AG04450 (cell line): ENCODE data around the gene CHCHD6. TPM values are rescaled to one million over a fixed set of nuclear protein-coding genes. Genes with fewer than 3 reads are reported as not detected.
A peak's percentile ranks its signal among the peaks of the same experiment; 100 is the strongest.

Experiments
- CTCF ChIA-PET: fragments of 300-600, 350-600 bp; formaldehyde crosslinking; extraction: SDS; loops from one replicate; lab custom pipeline; 2022; ENCODE audit warnings: antibody characterized with exemption, inconsistent platforms; lab: Charles Lee
- POLR2A ChIA-PET: fragments of 350-600 bp; formaldehyde crosslinking; extraction: SDS; loops from one replicate; lab custom pipeline; 2021; ENCODE audit warnings: antibody characterized with exemption, inconsistent platforms; lab: Yijun Ruan, JAX
- DNase-seq: peaks from one replicate; pipeline ENCODE4 v3.0.0-alpha.2; 2011; ENCODE audit warnings: low read depth, low spot score
- H3K27ac ChIP-seq: one replicate; pipeline ENCODE4 v1.5.1; 2012; ENCODE audit warnings: low read depth, low read length, control low read depth
- H3K27me3 ChIP-seq: one replicate; pipeline ENCODE4 v1.6.0; 2012; ENCODE audit warnings: low read length; ENCODE audit not compliant: control insufficient read depth, insufficient read depth
- H3K4me3 ChIP-seq: 2 replicates; pipeline ENCODE4 v1.5.1; 2011; ENCODE audit warnings: mild to moderate bottlenecking, low read depth, low read length, control low read depth
- H3K9me3 ChIP-seq: 2 replicates; pipeline ENCODE4 v1.5.1; 2012; ENCODE audit warnings: low read length; ENCODE audit not compliant: control insufficient read depth, insufficient read depth
- CTCF ChIP-seq: IDR thresholded peaks from 2 replicates; pipeline ENCODE4 v1.5.1; 2011; ENCODE audit warnings: low read depth, low read length, control low read depth, inconsistent platforms
- polyA plus RNA-seq: library from polyadenylated mRNA; depleted of rRNA; stranded (reverse); fragments of >200 nt; gene quantifications from 2 replicates; pipeline ENCODE4 v1.2.3, GENCODE V29; 2011

Gene CHCHD6
- polyA plus RNA-seq, 1 experiment, result 14.0 TPM

GRCh38 chr3:126752303-126753190, 48.5 kb downstream of the CHCHD6 start:
- ChIA-PET CTCF (interaction anchor here (0.6 to 4.4 kb wide), 71 partner anchors 10 to 823 kb away, joined by 3 to 27 read pairs (median 4); partner anchors contain the start of genes CHCHD6 and PLXNA1), POLR2A (interaction anchor here (1.0 to 1.3 kb wide), 3 partner anchors 99 to 250 kb away, joined by 3 to 4 read pairs (median 3); partner anchors contain the start of gene PLXNA1)
- peak; percentile 97 for TF ChIP-seq CTCF

DNA sequence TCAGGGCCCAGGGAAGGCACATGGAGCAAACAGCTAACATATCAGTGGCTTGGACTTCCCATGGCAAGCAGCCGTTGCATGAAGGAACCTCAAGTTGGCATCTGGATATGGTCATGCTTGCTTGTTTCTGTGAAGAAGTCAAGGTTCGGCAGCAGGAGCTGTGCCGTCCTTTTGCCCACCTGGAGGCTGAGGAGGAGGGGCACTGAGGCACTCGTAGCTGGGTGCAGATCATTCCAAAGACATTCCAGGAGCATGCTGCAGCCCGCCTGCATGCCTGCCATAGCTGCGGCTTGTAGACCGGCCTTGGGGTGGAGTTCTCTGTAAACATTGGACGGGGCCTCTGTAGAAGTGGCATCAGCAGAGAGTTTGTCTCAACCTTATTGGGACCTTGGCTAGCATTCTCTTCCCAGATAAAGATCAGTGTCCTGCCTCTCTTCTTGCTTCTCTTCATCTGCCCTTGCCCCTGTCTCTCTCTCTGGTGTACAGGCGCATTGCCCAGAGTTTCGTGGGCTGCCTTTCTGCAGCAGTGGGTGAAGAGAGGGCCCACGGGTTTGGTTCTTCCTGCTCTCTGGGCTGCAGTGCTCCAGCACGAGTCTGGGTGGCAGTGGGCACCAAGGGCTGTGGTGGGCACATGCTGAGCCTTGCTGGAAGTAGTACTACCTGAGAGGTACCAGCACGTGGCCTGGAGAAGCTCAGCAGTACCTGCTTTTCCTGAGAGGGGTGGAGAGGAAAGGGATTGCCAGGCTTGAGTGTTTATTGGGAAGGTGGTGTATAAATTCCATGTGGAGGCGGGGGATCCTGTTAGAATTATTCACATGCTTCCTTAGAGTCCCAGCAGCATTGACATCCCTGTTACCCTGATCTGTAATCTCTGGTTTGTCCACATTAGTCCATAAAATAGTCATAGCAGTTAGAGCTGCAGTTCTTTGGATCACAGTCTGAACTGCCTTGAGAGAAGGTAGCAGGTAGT, 49.4 kb downstream of the CHCHD6 start:
- ChIA-PET POLR2A (interaction anchor here (0.6 to 1.3 kb wide), 3 partner anchors 98 to 285 kb away, joined by 3 to 8 read pairs (median 4); partner anchors contain the start of gene PLXNA1), CTCF (interaction anchor here (0.6 to 4.4 kb wide), 20 partner anchors 20 to 794 kb away, joined by 3 to 27 read pairs (median 4); partner anchors contain the start of gene PLXNA1)
- Histone ChIP-seq H3K27ac (peak overlapping the region; percentile 31), H3K27me3 (no peaks in the 10 kb centered on the region), H3K9me3 (no peaks in the 10 kb centered on the region), H3K4me3 (no peak overlapping the region)
- no peak for TF ChIP-seq CTCF
- DNase-seq, result peak; percentile 37

More at GRCh38 chr3:126752303-126753190, 48.5 kb downstream of the CHCHD6 start:
- DNase-seq, result peak; percentile 57
- Histone ChIP-seq H3K27me3 (no peaks in the 10 kb centered on the region), H3K4me3 (no peak overlapping the region), H3K27ac (peak overlapping the region; percentile 31), H3K9me3 (no peaks in the 10 kb centered on the region)

GRCh38 chr3:126755866-126756265, 51.8 kb downstream of the CHCHD6 start:
- TF ChIP-seq CTCF, result no peak
- no peaks in the 10 kb centered on the region for H3K27me3 ChIP-seq
- H3K4me3 ChIP-seq, result no peak overlapping the region
- ChIA-PET POLR2A (interaction anchor here (0.7 kb wide), 1 partner anchor 16 kb away, joined by 3 read pairs; no protein-coding TSS in a partner anchor), CTCF (interaction anchor here (0.6 to 4.4 kb wide), 4 partner anchors 10 to 785 kb away, joined by 3 to 27 read pairs (median 4); partner anchors contain the start of gene PLXNA1)
- no peaks in the 10 kb centered on the region for H3K9me3 ChIP-seq
- H3K27ac ChIP-seq, result no peak overlapping the region
- no peak for DNase-seq

DNA sequence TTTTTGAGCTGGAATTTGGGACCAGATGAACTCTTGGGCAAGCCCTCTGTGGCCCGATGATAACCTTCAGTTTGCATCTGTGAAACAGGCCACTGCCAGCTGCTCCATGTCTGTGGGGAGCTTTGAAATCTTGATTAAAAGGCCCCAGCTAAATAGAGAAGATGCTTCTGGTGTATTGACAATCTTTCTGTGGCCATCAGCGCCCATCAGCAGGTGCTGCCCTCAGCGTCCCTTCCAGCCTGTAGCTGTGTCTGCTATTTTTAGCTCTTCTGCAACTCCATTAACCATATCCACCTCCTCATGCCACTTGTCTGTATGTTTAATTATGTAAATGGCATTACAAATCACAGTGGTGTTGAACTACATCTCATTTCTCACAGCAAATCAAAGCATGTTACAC, 54.0 kb downstream of the CHCHD6 start:
- no peak for DNase-seq
- Histone ChIP-seq H3K27me3 (no peaks in the 10 kb centered on the region), H3K4me3 (no peak overlapping the region), H3K27ac (no peak overlapping the region), H3K9me3 (no peaks in the 10 kb centered on the region)
- ChIA-PET CTCF (no interaction called here), POLR2A (no interaction called here)
- no peak for TF ChIP-seq CTCF
